ENCODE results near the gene IL15.

GRCh38 chr4:141659539-141659938 is 23.2 kb downstream of the IL15 start:
- TF ChIP-seq POLR2A (IDR thresholded peaks at IDR 0.05), result no peak
- TF ChIP-seq, protein P1, sequence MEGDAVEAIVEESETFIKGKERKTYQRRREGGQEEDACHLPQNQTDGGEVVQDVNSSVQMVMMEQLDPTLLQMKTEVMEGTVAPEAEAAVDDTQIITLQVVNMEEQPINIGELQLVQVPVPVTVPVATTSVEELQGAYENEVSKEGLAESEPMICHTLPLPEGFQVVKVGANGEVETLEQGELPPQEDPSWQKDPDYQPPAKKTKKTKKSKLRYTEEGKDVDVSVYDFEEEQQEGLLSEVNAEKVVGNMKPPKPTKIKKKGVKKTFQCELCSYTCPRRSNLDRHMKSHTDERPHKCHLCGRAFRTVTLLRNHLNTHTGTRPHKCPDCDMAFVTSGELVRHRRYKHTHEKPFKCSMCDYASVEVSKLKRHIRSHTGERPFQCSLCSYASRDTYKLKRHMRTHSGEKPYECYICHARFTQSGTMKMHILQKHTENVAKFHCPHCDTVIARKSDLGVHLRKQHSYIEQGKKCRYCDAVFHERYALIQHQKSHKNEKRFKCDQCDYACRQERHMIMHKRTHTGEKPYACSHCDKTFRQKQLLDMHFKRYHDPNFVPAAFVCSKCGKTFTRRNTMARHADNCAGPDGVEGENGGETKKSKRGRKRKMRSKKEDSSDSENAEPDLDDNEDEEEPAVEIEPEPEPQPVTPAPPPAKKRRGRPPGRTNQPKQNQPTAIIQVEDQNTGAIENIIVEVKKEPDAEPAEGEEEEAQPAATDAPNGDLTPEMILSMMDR (IDR thresholded peaks at IDR 0.05), result no peak
